A549 (cell line): ENCODE measurements around the gene MAP3K8. TPM values are rescaled to one million over a fixed set of nuclear protein-coding genes. Genes with fewer than 3 reads are reported as not detected.
A peak's percentile ranks its signal among the peaks of the same experiment; 100 is the strongest.
"Not testable (repeated sequence)": the region's sequence is repeated elsewhere in the genome, so short reads cannot be mapped to it uniquely, and the experiment has no call there.

Source experiments
- ATAC-seq, 2 experiments: fragments of 200-7000 bp in 1 of 2; fragments of >200 bp in 1 of 2; cut with Nextera tagmentation in 1 of 2; cut with Tn5 transposase in 1 of 2; 3 replicates each; pipeline versions ENCODE4 v1.8.0 to v1.9.1; 2018 to 2020; ENCODE audit warnings: mild to moderate bottlenecking in 1 of 2, moderate library complexity in 1 of 2
- CTCF ChIA-PET: fragments of 300-600 bp; sonication (Branson Sonifier 250); formaldehyde crosslinking; extraction: SDS; loops from one replicate; lab custom pipeline; 2021; ENCODE audit warnings: antibody characterized with exemption, inconsistent platforms; lab: Yijun Ruan, JAX
- POLR2A ChIA-PET: fragments of 350-600 bp; formaldehyde crosslinking; extraction: SDS; loops from one replicate; lab custom pipeline; 2021; ENCODE audit warnings: antibody characterized with exemption, inconsistent platforms; lab: Yijun Ruan, JAX
- DNase-seq, 2 experiments: peaks; one replicate each; pipeline versions ENCODE4 v3.0.0 to v3.0.0-alpha.2; 2011 to 2016; ENCODE audit warnings: low read depth in 1 of 2, low spot score in 1 of 2
- FAIRE-seq: peaks from 2 replicates; lab custom pipeline; 2011; peaks lifted over from hg19 to GRCh38; lab: Jason Lieb, UNC
- H3K27ac ChIP-seq, 2 experiments: fragments of >200 bp; sonication (Bioruptor Twin); formaldehyde crosslinking; 3 replicates each; pipeline ENCODE4 v1.5.1; 2016 to 2017
- H3K4me1 ChIP-seq: fragments of >200 bp; sonication (Bioruptor Twin); formaldehyde crosslinking; 3 replicates; pipeline ENCODE4 v1.6.1; 2016
- H3K4me2 ChIP-seq: fragments of >200 bp; sonication (Bioruptor Twin); formaldehyde crosslinking; 3 replicates; pipeline ENCODE4 v1.6.1; 2016
- H3K4me3 ChIP-seq: fragments of >200 bp; sonication (Bioruptor Twin); formaldehyde crosslinking; 3 replicates; pipeline ENCODE4 v1.5.1; 2016
- H3K9me3 ChIP-seq: fragments of >200 bp; sonication (Bioruptor Twin); formaldehyde crosslinking; 3 replicates; pipeline ENCODE4 v1.6.1; 2016
- CHD2 ChIP-seq: fragments of 150-350 bp; IDR thresholded peaks from 2 replicates; pipeline ENCODE4 v1.6.1; 2014; ENCODE audit warnings: low read length; ENCODE audit not compliant: partially characterized antibody
- GATA3 ChIP-seq: IDR thresholded peaks from 2 replicates; pipeline ENCODE4 v1.6.1; 2012; ENCODE audit warnings: borderline replicate concordance
- HMGXB4 ChIP-seq: fragments of 250-450 bp; sonication (Bioruptor Pico); IDR thresholded peaks from 2 replicates; pipeline ENCODE4 v1.5.0; 2021; ENCODE audit warnings: mild to moderate bottlenecking, moderate library complexity, borderline replicate concordance
- HOXA7 ChIP-seq: fragments of 250-450 bp; sonication (Bioruptor Pico); IDR thresholded peaks from 2 replicates; pipeline ENCODE4 v1.5.0; 2020; ENCODE audit warnings: mild to moderate bottlenecking, moderate library complexity
- HOXB5 ChIP-seq: fragments of 250-450 bp; sonication (Bioruptor Pico); IDR thresholded peaks from 2 replicates; pipeline ENCODE4 v1.5.0; 2020; ENCODE audit warnings: mild to moderate bottlenecking, moderate library complexity
- NR3C1 ChIP-seq: fragments of >200 bp; sonication (Bioruptor Twin); formaldehyde crosslinking; IDR thresholded peaks from 3 replicates; pipeline ENCODE4 v1.6.1; 2017
- RAD21 ChIP-seq, 2 experiments: fragments of >200 bp in 1 of 2; sonication (Bioruptor Twin) in 1 of 2; formaldehyde crosslinking in 1 of 2; IDR thresholded peaks in 1 of 2; conservative IDR thresholded peaks in 1 of 2; 2 replicates in 1 of 2; 3 replicates in 1 of 2; pipeline ENCODE4 v1.6.1; 2012 to 2018; ENCODE audit warnings: inconsistent platforms in 1 of 2
- SREBF2 ChIP-seq: fragments of 450-650 bp; IDR thresholded peaks from 2 replicates; pipeline ENCODE4 v1.6.1; 2014; ENCODE audit warnings: mild to moderate bottlenecking, moderate library complexity
- TP53 ChIP-seq: fragments of 250-450 bp; sonication (Bioruptor Pico); IDR thresholded peaks from 2 replicates; pipeline ENCODE4 v1.5.0; 2021; ENCODE audit warnings: mild to moderate bottlenecking, moderate library complexity
- WGBS: methylation state at CpG from one replicate; pipeline ENCODE4 v1.1.6; 2017; ENCODE audit errors: missing lambda C conversion rate; 5-methylcytosine and 5-hydroxymethylcytosine counted together
- polyA plus RNA-seq, 4 experiments: library from polyadenylated mRNA; depleted of rRNA in 3 of 4; stranded (reverse); fragments of >200 nt; fragmentation: RNase III in 1 of 4; extraction: RNeasy Plus Mini Kit Qiagen cat#74134 plus additional on column Dnase treatment in 1 of 4; gene quantifications; 2 replicates in 3 of 4; 3 replicates in 1 of 4; pipeline ENCODE4 v1.2.3, GENCODE V29; 2011 to 2017
- TF ChIP-seq, protein P1 (sequence below): fragments of 200-600 bp; sonication (generic); IDR thresholded peaks from 2 replicates; pipeline ENCODE4 v1.6.1; 2016; ENCODE audit warnings: antibody characterized with exemption, mild to moderate bottlenecking, moderate library complexity
- TF ChIP-seq, protein P2 (sequence below): fragments of >200 bp; sonication (Bioruptor Twin); formaldehyde crosslinking; IDR thresholded peaks from 3 replicates; pipeline ENCODE4 v1.6.1; 2016
- TF ChIP-seq, protein P3 (sequence below): fragments of >200 bp; sonication (Bioruptor Twin); formaldehyde crosslinking; IDR thresholded peaks from 2 replicates; pipeline ENCODE4 v1.6.1; 2016
- TF ChIP-seq, protein P4 (sequence below): fragments of 250-450 bp; sonication (Bioruptor Pico); IDR thresholded peaks from 2 replicates; pipeline ENCODE4 v1.5.0; 2020; ENCODE audit warnings: low read depth, mild to moderate bottlenecking, moderate library complexity

The MAP3K8 gene
- polyA plus RNA-seq, 2 of the 4 experiments (the other 2 are of a cell fraction), result 26.4 to 50.8 TPM

- 0 out of 2 replicates have a peak, but pooled peaks have one; percentile 73 for TF ChIP-seq TP53 (CRISPR knock-in tag)
Measured at GRCh38 chr10:30434273-30435072, 489 bp downstream of the MAP3K8 start (continued).

DNA sequence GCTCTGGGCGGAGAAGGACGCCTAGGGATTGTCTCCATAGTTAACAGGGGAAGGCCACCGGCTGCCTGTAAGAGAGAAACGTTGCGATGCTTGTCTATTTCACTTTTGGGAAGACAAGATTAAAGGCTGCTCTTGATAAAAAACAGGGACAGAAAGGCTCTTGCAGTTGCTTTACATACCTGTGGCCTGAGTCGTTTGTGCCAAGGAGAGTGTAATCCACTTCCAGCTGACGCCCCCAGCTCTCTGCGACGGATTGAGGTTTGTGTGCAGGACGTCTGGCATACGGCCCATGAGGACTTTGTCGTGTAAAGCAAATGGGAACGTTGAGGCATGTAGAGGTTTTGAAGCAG, 1.1 kb downstream of the MAP3K8 start:
- H3K4me3 ChIP-seq, result peak overlapping the region; percentile 94
- no peak for ATAC-seq
- peak overlapping the region; percentile 91 to 97 for H3K27ac ChIP-seq
- TF ChIP-seq, protein P1, sequence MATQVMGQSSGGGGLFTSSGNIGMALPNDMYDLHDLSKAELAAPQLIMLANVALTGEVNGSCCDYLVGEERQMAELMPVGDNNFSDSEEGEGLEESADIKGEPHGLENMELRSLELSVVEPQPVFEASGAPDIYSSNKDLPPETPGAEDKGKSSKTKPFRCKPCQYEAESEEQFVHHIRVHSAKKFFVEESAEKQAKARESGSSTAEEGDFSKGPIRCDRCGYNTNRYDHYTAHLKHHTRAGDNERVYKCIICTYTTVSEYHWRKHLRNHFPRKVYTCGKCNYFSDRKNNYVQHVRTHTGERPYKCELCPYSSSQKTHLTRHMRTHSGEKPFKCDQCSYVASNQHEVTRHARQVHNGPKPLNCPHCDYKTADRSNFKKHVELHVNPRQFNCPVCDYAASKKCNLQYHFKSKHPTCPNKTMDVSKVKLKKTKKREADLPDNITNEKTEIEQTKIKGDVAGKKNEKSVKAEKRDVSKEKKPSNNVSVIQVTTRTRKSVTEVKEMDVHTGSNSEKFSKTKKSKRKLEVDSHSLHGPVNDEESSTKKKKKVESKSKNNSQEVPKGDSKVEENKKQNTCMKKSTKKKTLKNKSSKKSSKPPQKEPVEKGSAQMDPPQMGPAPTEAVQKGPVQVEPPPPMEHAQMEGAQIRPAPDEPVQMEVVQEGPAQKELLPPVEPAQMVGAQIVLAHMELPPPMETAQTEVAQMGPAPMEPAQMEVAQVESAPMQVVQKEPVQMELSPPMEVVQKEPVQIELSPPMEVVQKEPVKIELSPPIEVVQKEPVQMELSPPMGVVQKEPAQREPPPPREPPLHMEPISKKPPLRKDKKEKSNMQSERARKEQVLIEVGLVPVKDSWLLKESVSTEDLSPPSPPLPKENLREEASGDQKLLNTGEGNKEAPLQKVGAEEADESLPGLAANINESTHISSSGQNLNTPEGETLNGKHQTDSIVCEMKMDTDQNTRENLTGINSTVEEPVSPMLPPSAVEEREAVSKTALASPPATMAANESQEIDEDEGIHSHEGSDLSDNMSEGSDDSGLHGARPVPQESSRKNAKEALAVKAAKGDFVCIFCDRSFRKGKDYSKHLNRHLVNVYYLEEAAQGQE, result no peak
- TF ChIP-seq HOXA7, result 0 out of 2 replicates have a peak, but pooled peaks have one; percentile 36
- H3K4me2 ChIP-seq, result peak overlapping the region; percentile 95
- ChIA-PET CTCF (interaction anchor here (1.2 to 2.1 kb wide), 6 partner anchors 10 to 150 kb away, joined by 3 to 9 read pairs (median 4); no protein-coding TSS in a partner anchor), POLR2A (interaction anchor here (1.1 to 5.1 kb wide), 8 partner anchors 10 to 149 kb away, joined by 4 to 117 read pairs (median 12); no protein-coding TSS in a partner anchor)
- peaks cover 62% of the 10 kb centered on the region for H3K4me1 ChIP-seq
- WGBS, result 2% methylated on average over 13 of the region's 13 CpGs
- no peak for FAIRE-seq
- no peaks in the 10 kb centered on the region for H3K9me3 ChIP-seq
- DNase-seq, result peak in 1 of 2 experiments; percentile 52

GRCh38 chr10:30435499-30436167, 1.6 kb downstream of the MAP3K8 start:
- FAIRE-seq, ATAC-seq, H3K9me3 ChIP-seq, DNase-seq: not testable (repeated sequence)
- ChIA-PET CTCF (interaction anchor here (0.5 to 2.1 kb wide), 9 partner anchors 9 to 1550 kb away, joined by 3 to 9 read pairs (median 4); no protein-coding TSS in a partner anchor), POLR2A (interaction anchor here (0.7 to 5.1 kb wide), 6 partner anchors 10 to 102 kb away, joined by 3 to 117 read pairs (median 8); no protein-coding TSS in a partner anchor)
- Histone ChIP-seq H3K4me3 (peak overlapping the region; percentile 94), H3K4me2 (peak overlapping the region; percentile 95), H3K4me1 (peaks cover 63% of the 10 kb centered on the region), H3K27ac (peak overlapping the region; percentile 91 to 97)
- WGBS, result 8% methylated on average over 15 of the region's 15 CpGs

GRCh38 chr10:30436191-30436611, 2.2 kb downstream of the MAP3K8 start:
- DNase-seq (peak in 1 of 2 experiments; percentile 68), FAIRE-seq (no peak), ATAC-seq (no peak)
- peak overlapping the region; percentile 95 for H3K4me2 ChIP-seq
- no peaks in the 10 kb centered on the region for H3K9me3 ChIP-seq
- H3K27ac ChIP-seq, result peak overlapping the region; percentile 91 to 97
- 8% methylated on average over 7 of the region's 7 CpGs for WGBS
- peaks cover 62% of the 10 kb centered on the region for H3K4me1 ChIP-seq
- POLR2A ChIA-PET, result interaction anchor here (0.7 to 5.1 kb wide), 2 partner anchors 13 to 22 kb away, joined by 3 to 117 read pairs; no protein-coding TSS in a partner anchor
- CTCF ChIA-PET, result interaction anchor here (0.5 to 2.6 kb wide), 6 partner anchors 13 to 1549 kb away, joined by 3 to 12 read pairs (median 4); no protein-coding TSS in a partner anchor
- peak overlapping the region; percentile 94 for H3K4me3 ChIP-seq
- TF ChIP-seq, protein P1, result no peak
- no peak for TF ChIP-seq HOXB5 (CRISPR knock-in tag)
- no peak for TF ChIP-seq SREBF2
- TF ChIP-seq CHD2, result no peak
- TF ChIP-seq HMGXB4 (CRISPR knock-in tag), result no peak
- no peak for TF ChIP-seq RAD21 (conservative IDR thresholded peaks at IDR 0.05 in 1 of 2, IDR thresholded peaks at IDR 0.05 in 1 of 2)
- TF ChIP-seq NR3C1, result no peak
- TF ChIP-seq, protein P2, sequence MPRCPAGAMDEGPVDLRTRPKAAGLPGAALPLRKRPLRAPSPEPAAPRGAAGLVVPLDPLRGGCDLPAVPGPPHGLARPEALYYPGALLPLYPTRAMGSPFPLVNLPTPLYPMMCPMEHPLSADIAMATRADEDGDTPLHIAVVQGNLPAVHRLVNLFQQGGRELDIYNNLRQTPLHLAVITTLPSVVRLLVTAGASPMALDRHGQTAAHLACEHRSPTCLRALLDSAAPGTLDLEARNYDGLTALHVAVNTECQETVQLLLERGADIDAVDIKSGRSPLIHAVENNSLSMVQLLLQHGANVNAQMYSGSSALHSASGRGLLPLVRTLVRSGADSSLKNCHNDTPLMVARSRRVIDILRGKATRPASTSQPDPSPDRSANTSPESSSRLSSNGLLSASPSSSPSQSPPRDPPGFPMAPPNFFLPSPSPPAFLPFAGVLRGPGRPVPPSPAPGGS, result no peak
- TF ChIP-seq, protein P3, sequence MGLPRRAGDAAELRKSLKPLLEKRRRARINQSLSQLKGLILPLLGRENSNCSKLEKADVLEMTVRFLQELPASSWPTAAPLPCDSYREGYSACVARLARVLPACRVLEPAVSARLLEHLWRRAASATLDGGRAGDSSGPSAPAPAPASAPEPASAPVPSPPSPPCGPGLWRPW, result no peak
- no peak for TF ChIP-seq GATA3
- TF ChIP-seq, protein P4, sequence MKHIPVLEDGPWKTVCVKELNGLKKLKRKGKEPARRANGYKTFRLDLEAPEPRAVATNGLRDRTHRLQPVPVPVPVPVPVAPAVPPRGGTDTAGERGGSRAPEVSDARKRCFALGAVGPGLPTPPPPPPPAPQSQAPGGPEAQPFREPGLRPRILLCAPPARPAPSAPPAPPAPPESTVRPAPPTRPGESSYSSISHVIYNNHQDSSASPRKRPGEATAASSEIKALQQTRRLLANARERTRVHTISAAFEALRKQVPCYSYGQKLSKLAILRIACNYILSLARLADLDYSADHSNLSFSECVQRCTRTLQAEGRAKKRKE, result no peak
